Measurements from ENCODE around the gene AACS. TPM values are rescaled to one million over a fixed set of nuclear protein-coding genes. Genes with fewer than 3 reads are reported as not detected.

AACS gene
- total RNA-seq, 1 experiment from 2014 or later = 54.0 TPM

- no peak for TF ChIP-seq ZBTB43 (CRISPR knock-in tag; IDR thresholded peaks at IDR 0.05)
- no peak for TF ChIP-seq ZBTB21 (CRISPR knock-in tag; IDR thresholded peaks at IDR 0.05; ENCODE audit: borderline replicate concordance)
Measured at GRCh38 chr12:125065021-125065918, at the start of gene AACS (continued).

GRCh38 chr12:125015680-125016310 lies 49.4 kb upstream of the AACS start:
- Mint-ChIP-seq H3K27ac (no peak overlapping the region; the same call in 1 of the 2 replicates), H3K4me1 (no peaks in the 10 kb centered on the region), H3K27me3 (ENCODE audit: low read depth) (no peaks in the 10 kb centered on the region), H3K36me3 (peaks cover 30% of the 10 kb centered on the region), H3K9me3 (no peaks in the 10 kb centered on the region), H3K4me3 (no peak overlapping the region)
- DNase-seq (ENCODE audit: low spot score) (no peak), ATAC-seq (no peak)
- TF ChIP-seq SMAD3 (CRISPR knock-in tag; IDR thresholded peaks at IDR 0.05; ENCODE audit: borderline replicate concordance) = no peak
- POLR2A ChIA-PET = no interaction called here
- CTCF ChIA-PET = no interaction called here

GRCh38 chr12:125017801-125018200 lies 47.4 kb upstream of the AACS start:
- ATAC-seq (no peak), DNase-seq (ENCODE audit: low spot score) (no peak)
- no peak overlapping the region for H3K4me3 Mint-ChIP-seq
- ChIA-PET CTCF (no interaction called here), POLR2A (no interaction called here)
- TF ChIP-seq ZNF138 (CRISPR knock-in tag; conservative IDR thresholded peaks at IDR 0.05) = no peak
- TF ChIP-seq FOXJ3 (CRISPR knock-in tag; IDR thresholded peaks at IDR 0.05; ENCODE audit: borderline replicate concordance) = no peak
- TF ChIP-seq RORB (CRISPR knock-in tag; IDR thresholded peaks at IDR 0.05) = no peak
- TF ChIP-seq TEAD4 (CRISPR knock-in tag; IDR thresholded peaks at IDR 0.05) = no peak
- TF ChIP-seq IRF2 (CRISPR knock-in tag; IDR thresholded peaks at IDR 0.05; ENCODE audit: borderline replicate concordance, low read depth) = no peak
- TF ChIP-seq JAZF1 (CRISPR knock-in tag; IDR thresholded peaks at IDR 0.05) = no peak
- no peak for TF ChIP-seq KAT7 (CRISPR knock-in tag; IDR thresholded peaks at IDR 0.05; ENCODE audit: borderline replicate concordance)
- no peak for TF ChIP-seq E2F5 (CRISPR knock-in tag; IDR thresholded peaks at IDR 0.05)
- TF ChIP-seq NR1H2 (CRISPR knock-in tag; IDR thresholded peaks at IDR 0.05) = no peak
- TF ChIP-seq ATF1 (CRISPR knock-in tag; IDR thresholded peaks at IDR 0.05) = no peak
- TF ChIP-seq SMAD3 (CRISPR knock-in tag; IDR thresholded peaks at IDR 0.05; ENCODE audit: borderline replicate concordance) = no peak
- no peak for TF ChIP-seq ZNF532 (CRISPR knock-in tag; IDR thresholded peaks at IDR 0.05; ENCODE audit: borderline replicate concordance)
- TF ChIP-seq EMX1 (CRISPR knock-in tag; IDR thresholded peaks at IDR 0.05) = no peak
- no peak for TF ChIP-seq SOX15 (CRISPR knock-in tag; IDR thresholded peaks at IDR 0.05)
- no peak for TF ChIP-seq ATF3 (CRISPR knock-in tag; conservative IDR thresholded peaks at IDR 0.05)
- no peak for TF ChIP-seq E2F1 (CRISPR knock-in tag; IDR thresholded peaks at IDR 0.05)
- no peak for TF ChIP-seq E2F4 (CRISPR knock-in tag; IDR thresholded peaks at IDR 0.05; ENCODE audit: borderline replicate concordance, low read depth)
- no peak for TF ChIP-seq OVOL2 (CRISPR knock-in tag; IDR thresholded peaks at IDR 0.05; ENCODE audit: borderline replicate concordance)
- H3K9me3 Mint-ChIP-seq = peaks cover 2% of the 10 kb centered on the region
- no peak overlapping the region; the same call in 1 of the 2 replicates for H3K27ac Mint-ChIP-seq
- H3K36me3 Mint-ChIP-seq = peaks cover 34% of the 10 kb centered on the region
- H3K27me3 Mint-ChIP-seq (ENCODE audit: low read depth) = no peaks in the 10 kb centered on the region
- H3K4me1 Mint-ChIP-seq = no peaks in the 10 kb centered on the region

All from WTC11 (cell line).